ENCODE data around the gene FGF12.

- TF ChIP-seq TARDBP (IDR thresholded peaks at IDR 0.05), result no peak
- no peak for TF ChIP-seq FOXM1 (IDR thresholded peaks at IDR 0.05; ENCODE audit: borderline replicate concordance)
- no peak for TF ChIP-seq ARNT (IDR thresholded peaks at IDR 0.05)
- no peak for TF ChIP-seq ZNF384 (IDR thresholded peaks at IDR 0.05)
- no peak for TF ChIP-seq FOXK2 (IDR thresholded peaks at IDR 0.05)
- TF ChIP-seq PKNOX1 (IDR thresholded peaks at IDR 0.05), result no peak
- TF ChIP-seq SP1 (IDR thresholded peaks at IDR 0.05), result no peak
- no peak for TF ChIP-seq BHLHE40 (IDR thresholded peaks at IDR 0.05; ENCODE audit: borderline replicate concordance)
- TF ChIP-seq L3MBTL2 (conservative IDR thresholded peaks at IDR 0.05), result no peak
- TF ChIP-seq SUZ12 (IDR thresholded peaks at IDR 0.05), result no peak
- TF ChIP-seq LEF1 (IDR thresholded peaks at IDR 0.05; ENCODE audit: borderline replicate concordance), result no peak
- TF ChIP-seq HDGF (IDR thresholded peaks at IDR 0.05; ENCODE audit: borderline replicate concordance), result no peak
- TF ChIP-seq FOXA1 (IDR thresholded peaks at IDR 0.05), result no peak
Observed at GRCh38 chr3:192422997-192423342, 304.4 kb downstream of the FGF12 start.
